ENCODE measurements around the gene TMEM184A.
"Not testable (repeated sequence)": the region's sequence is repeated elsewhere in the genome, so short reads cannot be mapped to it uniquely, and the experiment has no call there.

Gene TMEM184A

DNA sequence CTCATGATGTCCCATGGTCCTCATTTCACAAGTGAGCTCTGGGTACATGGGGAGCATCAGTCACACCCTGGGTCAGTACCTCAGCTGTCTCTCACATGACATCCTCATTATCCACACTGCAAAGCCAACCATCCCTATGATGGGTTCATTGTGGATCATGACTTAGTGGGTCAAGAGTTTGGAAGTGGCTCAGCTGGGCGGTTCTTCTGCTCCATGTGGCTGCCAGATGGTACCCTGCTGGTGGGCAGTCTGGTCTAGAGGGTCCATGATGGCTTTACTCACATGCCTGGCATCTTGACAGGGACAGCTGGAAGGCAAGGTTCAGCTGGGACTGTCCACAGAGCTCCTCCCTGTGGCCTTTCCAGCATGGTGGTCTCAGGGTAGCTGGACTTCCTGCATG lies 33.0 kb upstream of the TMEM184A start:
- DNase-seq: no peak

DNA sequence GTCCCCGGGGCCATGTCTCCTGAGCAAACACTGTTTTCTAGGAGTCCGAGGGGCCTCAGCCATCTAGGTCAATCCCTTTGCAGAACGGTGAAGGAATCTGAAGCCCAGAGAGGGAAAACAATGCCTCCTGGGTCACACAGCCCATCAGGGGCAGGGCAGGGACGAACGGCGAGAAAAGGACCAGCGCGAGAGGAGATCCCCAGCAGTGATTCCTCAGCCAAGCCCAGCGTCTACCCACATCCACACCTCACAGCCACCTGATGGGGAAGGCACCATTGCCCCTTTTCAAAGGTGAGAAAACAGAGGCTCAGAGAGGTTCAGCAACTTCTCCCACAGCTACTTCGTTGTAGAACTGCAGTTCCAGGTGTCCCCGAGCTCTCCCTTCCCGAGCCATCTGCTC lies 31.7 kb upstream of the TMEM184A start:
- DNase-seq: no peak

DNA sequence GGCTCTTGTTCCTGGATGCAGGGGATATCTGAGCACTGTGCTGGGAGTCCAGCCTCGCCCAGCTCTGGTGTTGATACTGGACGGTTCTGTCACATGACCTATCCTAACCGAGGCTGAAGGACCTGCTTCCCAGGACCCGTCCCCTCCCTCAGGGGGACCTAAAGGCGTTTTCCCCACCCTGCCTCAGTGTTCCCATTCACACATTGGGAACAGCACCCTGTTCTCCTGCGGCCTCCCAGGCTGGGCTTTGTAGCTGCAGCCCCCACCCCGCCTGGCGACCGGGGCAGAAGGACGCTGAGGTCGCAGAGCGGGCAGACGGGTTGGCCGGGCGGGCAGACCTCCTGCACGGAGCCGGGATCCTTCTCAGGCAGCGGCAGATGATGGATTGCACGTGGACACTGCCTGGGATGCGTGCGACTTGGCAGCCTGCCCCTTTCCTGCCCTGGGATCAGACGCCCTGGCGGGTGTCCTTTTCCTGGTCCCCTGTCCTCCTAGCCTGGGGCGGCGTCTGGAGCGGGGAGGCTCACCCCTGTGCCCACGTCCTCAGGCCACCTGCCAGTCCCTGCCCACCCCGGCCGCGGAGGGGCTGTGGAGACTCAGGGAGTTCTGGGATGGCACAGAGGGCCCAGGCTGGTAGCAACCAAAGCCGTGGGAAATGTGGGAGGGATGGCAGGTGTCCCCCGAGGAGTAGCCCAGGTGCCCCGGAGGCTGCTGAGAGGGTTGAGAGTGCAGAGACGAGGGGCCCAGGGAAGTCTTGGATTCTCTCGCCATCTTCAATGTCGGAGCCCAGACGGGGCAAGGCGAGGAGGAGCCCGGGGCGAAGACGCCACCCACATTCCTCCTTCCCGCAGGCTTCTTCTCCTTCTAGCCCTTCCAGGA lies 31.1 kb upstream of the TMEM184A start:
- no peak for DNase-seq

DNA sequence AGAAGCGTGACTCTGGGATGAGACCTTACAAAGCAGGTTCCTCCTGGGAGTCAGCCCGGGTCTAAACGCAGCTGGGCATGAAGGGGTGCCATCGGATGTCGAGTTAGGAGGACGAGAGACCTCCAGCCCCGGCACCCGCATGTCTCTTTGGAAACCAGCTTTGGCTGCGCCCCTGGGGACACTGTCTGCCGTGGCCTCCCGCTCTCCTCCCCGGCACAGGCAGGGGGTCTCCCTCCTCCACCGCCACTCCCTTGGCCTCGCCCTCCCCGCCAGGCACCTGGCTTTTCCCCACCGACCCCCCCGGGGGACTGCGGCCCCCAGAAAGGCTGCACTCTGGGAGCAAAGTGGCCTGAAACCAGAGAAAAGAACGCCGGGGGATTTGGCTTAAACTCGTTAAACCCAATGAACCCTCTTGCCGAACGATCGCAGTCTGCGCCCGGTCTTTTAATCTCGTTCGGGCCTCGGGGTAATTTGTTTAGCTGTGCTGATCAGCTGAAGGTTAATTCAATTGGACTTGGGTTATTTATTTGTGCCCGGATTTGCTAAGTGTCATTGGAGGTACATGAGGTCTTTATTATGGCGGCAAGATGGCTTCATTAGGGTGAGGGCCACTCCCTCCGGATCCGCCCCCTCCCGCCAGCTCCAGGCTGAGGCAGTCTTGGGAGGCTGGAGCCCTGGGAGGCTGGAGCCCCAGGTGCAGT lies 30.3 kb upstream of the TMEM184A start:
- no peak for DNase-seq

DNA sequence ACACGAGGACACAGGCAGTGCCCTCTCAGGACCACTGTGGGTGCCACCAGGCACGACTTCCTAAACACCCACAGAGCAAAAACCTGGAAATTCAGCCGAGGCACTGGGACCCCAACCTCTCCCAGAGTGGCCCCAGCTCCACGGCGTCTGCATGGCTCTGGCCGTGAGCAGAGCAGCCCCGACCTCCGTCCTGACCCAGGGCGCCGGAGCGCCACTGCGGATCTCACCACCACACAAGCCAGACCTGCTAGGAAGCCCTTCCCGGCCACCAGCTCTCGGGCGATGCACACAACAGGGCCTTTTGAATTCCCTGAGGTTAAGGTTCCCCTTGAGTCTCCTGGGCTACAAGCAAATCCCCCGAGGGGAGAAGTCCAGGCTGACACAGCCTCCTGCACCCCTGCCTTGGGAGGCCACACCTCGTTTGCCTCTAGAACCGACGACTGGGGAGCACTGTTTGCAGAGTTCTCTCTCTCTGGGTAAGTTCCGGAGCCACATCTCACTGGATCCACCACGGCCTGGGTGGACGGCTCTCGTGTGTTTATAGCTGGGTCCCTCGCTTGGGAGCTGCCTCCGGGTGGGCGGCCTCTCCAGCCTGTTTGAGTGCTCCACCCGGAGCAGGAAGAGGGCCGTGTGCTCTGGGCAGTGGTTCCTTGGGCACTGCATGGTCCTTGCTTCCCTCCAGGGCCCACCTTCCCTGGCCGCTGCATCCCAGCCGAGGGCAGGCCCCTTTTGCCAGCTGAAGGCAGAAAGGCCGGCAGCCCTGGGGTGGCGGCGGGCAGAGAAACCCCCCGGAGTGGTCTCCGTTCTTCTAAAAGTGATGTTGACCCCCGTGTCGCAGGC lies 29.4 kb upstream of the TMEM184A start:
- no peak for DNase-seq

DNA sequence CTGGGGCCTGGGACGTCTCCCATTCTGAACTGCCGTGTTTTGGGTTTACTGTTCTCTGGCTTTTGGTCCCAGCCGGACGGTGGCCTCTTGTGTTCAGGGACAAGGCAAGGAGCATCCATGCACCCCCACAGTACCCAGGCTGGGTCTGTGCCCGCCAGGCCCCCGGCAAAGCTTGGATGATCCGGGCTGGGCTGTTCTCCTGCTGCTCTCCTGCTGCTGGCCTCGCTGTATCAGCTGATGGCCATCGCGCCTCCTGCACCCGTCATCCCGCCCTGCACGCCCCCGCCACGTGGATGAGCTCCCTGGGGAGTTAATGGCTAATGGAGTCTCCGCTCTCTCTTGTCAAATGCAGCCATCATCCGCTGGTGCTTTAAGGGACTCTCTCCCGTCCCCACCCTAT lies 28.7 kb upstream of the TMEM184A start:
- no peak for DNase-seq

DNA sequence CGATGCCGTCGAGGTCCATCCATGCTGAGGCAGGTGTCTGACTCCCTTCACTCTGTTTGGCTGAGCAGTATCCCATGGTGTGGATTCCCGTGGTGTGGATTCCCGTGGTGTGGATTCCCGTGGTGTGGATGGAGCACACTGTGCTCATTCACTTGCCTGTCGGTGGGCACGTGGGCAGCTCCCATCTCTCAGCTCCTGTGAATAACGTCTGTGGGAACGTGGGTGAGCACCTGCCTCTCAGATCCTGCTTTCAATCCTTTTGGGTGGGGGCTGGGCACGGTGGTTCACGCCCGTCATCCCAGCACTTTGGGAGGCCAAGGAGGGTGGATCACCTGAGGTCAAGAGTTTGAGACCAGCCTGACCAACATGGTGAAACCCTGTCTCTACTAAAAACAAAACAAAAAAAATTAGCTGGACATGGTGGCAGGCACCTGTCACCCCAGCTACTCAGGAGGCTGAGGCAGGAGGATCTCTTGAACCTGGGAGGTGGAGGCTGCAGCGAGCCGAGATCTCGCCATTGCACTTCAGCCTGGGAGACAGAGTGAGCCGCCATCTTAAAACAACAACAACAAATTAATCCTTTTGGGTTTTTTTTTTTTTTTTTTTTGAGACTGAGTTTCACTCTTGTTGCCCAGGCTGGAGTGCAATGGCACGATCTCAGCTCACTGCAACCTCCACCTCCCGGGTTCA lies 27.4 kb upstream of the TMEM184A start:
- DNase-seq: not testable (repeated sequence)

DNA sequence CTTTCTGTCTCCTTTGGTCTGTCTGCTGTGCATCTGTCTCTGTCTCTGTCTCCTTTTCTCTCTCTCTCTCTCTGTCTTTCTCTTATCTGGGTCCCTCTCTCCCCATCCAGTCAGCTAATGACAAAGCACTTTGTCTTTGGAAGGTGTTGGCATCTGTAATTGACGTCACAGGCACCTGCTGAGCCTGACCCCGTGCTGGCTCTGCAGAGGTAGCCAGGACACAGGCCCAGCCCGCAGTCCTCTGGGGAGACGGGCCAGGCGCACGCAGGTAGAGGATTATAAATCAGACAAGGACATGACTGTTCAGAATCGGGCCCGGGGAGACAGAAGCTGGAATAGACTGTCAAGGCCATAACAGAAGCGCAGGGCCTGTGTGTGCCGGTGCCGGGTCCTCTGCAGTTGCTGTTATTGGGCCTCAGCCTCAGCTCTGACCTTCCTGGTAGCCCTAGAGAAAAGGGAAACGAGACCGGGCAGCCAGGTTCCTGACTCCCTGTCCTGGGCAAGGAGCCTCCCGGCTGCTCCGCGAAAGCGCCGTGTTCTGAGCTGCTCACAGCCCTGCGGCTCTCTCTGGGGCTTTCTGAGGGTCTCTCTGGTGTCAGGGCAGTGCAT lies 24.5 kb upstream of the TMEM184A start:
- no peak for DNase-seq

DNA sequence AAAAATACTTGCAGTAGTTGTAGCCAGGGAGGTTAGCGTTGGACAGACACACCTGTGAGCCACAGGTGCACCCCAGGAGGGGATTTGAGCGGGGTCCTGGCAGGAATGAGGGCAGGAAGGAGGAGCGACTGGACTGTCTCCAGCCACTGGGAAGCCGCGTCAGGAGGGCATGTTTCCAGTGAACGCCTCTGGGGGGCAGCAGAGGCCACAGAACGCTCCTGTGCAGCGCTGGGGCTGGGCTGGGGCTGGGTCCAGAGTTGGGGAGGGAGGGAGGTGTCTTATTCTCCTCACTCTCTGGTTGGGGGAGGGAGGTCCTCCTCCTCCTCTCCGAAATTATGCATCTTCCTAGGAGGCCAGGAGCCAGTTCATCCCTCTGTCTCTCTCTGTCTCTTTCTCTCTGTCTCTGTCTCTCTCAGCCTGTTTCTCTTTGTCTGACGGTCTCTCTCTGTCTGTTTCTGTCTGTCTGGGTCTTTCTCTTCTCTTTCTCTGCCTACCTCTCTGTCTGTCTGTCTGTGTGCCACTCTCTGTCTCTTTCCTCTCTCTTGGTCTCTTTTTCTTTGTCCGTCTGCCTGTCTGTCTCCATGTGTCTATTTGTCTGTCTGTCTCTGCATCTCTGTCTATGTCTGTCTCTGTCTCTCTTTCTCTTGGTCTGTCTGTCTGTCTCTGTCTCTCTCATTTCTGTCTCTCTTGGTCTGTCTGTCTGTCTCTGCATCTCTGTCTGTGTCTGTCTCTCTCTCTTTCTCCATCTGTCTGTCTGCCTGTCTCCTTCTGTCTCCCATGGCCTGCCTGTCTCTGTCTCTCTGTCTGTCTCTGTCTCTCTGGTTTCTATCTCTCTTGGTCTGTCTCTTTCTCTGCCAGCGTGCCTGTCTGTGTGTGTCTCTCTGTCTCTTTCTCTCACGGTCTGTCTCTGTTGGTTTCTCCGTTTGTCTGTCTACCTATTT lies 23.7 kb upstream of the TMEM184A start:
- DNase-seq: peak; percentile 77

DNA sequence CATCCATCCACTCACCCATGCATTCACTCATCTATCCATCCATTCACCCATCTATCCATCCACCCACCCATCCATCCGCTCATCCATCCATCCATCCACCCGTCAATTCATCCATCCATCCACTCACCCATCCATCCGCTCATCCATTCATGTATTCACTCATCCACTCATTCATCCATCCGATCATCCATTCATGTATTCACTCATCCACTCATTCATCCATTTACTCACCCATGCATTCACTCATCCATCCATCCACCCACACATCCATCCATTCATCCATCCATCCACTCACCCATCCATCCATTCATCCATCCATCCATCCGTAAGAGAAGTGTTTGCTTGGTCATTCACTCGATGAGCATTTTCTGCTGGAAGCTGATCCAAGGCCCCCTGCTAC lies 22.5 kb upstream of the TMEM184A start:
- DNase-seq: no peak

DNA sequence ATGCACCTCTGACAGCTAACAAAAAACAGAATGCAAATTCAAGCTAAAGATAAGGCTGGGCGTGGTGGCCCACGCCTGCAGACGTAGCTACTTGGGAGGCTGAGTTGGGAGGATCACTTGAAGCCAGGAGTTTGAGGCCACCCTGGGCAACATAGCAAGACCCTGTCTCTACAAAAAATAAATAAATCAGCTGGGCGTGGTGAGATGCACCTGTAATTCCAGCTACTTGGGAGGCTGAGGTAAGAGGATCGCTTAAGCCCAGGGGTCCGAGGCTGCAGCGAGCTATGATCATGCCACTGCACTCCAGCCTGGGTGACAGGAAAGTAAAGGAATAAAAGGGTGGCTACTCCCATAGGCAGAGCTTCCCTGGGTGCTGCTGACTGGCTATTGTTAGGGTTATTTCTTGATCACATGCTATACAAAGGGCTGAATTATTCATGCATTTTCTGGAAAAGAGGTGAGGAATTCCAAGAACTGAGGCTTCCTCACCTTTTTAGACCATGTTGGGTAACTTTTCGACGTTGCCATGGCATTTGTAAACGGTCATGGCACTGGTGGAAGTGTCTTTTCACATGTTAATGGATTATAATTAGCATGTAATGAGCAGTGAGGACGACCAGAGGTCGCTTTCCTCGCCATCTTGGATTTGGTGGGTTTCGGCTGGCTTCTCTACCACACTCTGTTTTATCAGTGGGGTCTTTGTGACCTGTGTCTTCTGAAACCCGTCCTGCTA lies 20.7 kb upstream of the TMEM184A start:
- no peak for DNase-seq

DNA sequence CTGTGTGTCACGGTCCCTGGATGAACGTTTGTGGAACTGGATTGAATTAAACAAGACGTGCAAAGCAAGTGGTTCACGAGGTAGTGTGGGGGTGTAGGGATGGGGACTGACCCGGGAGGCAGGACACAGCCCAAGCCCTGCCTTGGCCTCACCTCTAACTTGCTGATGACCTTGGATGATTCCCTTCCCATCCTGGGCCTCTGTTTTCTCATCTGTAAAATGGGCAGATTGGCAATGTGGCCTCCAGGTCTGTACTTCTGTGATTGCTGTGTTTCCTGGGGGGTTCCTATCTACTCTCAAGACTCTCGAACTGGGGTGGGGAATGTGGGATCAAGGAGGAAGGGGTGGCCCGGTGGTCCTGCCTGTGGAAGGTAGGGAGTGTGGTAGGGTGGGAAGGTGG lies 19.8 kb upstream of the TMEM184A start:
- no peak for DNase-seq

DNA sequence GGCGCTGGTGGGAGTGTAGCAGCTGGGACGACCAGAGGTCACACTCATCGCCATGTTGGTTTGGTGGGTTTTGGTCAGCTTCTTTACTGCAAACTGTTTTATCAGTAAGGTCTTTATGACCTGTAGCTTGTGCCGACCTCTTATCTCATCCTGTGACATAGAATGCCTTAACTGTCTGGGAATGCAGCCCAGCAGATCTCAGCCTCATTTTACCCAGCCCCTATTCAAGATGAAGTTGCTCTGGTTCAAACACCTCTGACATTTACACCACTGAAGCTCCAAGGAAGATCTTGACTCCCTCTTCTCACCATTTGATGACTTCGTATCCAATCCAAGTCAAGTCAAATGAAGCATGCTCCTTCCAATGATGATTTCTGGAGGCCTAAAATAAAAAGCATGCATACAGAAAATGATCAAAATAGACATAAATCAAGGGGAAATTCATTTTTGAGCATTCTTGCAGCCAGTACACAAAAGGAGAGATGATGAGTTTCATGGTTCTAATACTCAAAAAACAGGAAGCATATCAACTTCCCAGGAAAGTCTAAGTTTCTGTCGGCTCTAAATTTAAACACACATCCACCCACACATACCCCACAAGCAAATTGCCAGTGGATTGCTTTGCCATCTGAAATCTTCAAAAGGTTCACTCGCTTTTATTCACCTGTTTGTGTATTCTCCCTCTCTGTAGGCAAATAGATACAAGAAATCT lies 16.3 kb upstream of the TMEM184A start:
- no peak for DNase-seq

DNA sequence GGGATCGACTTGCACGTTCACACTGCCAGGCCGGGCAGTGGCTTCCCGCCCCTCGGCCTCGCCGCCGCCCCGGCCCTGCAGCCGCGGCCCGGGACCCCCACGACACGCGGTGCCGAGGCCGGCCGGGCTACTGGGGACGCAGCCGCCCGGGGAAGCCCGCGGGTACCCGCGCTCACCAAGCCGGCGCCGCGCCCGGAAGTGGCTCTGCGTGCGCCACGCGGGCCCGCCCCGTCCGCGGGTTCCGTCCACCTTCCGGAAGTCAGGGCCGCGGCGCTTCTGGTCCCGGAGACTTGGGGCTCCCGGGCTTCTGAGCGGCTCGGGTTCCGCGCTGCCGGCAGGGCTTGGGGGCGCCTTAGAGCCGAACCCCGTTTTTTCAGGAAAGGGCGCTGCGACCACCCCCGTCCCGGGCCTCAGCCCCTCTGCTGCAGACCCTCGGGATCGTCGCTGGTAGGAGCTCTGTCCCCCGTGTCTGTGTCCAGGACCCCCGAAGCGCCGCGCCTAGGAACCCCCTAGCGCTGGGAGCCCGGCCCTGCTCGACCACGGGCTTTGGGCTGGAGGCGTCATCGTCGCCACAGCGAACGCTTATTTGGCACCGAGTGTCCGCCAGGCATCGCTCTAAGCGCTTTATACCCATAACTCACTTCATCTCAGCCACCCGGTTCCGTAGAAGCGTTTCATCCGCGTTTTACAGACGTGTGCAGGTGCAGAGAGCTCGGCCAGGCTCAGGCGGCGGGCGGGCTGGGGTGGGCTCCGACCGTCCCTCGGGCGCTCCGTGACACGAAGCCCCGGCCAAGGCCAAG lies 14.0 kb upstream of the TMEM184A start, which contains the start of gene PSMG3:
PSMG3 (minus strand) TSS at position 200 of the 800 bp plus-strand sequence. CDS start 693 bp downstream, outside the sequence.
- DNase-seq: peak; percentile 94

DNA sequence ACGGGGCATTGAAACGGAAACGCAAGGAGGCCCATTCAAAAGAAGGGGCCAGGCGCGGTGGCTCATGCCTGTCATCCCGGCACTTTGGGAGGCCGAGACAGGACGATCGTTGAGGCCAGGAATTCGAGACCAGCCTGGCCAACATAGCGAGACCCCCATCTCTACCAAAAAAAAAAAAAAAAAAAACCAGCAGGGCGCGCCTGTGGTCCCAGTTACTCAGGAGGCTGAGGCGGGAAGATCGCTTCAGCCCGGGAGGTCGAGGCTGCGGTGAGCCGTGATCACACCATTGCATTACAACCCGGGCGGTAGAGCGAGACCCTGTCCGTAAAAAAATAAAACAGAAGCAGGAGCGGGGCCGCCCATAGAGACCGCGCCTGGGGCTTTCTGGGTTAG lies 13.4 kb upstream of the TMEM184A start:
- no peak for DNase-seq

DNA sequence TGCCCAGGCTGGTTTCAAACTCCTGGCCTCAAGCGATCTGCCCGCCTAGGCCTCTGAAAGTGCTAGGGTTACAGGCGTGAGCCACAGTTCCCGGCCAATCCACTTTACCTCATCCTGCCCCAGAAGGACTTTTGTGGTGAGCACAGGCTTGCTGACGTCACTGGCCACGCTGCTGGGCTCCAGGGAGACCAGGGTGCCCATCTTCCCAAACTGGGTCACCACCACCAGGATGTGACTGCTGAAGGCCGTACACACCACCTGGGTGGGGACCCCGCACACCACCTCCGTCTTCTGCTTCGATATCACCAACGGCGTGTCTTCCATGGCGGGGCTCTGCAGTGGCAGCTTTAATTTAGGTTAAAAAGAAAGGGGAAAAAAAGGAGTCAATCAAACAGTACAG lies 13.0 kb upstream of the TMEM184A start:
- DNase-seq: peak; percentile 67

DNA sequence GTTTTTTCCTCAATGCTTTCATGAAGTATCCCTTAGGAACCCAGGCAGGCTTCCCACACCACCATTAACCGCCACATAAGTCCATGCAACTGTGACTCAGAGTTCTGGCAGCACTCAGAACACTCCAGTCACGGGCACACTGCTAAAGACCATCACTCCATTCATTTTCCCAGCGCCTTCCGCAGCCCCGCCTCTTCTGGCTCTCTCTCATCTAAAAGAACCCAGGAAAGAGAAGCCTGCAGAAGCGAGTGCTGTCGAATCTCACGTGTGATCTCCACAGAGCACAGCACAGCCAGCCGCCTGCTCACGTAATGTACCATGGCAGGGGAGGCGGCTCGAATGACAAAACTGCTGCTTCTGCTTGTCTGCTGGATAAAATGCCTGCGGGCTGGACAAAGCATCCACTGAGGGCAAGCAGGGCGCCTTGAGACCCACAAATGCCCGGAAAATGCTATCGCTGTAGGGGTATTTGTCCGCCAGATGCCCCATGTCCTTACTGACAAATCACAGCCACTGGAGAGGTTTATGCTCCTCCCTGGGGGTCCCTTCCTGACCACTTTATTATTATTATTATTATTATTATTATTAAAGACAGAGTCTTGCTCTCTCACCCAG lies 12.0 kb upstream of the TMEM184A start:
- no peak for DNase-seq

DNA sequence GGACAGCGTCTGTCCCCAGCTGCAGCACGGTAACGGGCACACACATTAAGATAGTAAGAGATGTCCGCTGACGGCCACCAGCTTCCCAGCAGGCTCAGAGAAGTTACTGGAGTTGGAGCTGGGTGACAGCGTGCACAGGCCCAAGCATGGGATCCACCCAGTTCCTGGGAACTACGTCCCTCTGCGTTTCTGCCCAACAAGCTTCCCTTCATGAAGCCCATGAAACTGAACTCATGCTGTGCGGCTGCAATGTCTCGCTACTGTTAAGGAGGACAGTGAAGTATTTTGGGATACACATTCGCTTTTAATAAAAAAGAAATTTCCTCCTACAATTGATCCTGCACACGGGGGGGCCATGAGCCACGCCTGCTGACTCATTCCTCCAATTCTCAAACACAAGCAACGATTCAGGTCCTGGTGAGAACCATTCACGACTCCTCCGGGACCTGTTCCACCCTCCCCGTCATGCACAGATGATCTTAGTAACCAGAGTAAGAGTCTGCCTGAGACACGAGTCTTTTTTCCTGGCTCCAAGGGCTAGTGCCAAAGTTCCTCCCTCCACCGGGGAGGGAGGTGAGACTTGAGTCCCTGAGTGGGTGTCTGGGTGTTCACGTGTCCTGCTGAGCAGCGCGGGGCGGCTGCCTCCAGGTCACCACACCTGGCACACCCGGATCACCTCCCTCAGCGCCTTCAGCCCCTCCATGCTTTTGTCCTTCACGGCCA lies 11.2 kb upstream of the TMEM184A start:
- no peak for DNase-seq

All from activated CD4-positive, alpha-beta T cell treated with anti-CD3 and anti-CD28 coated beads, Interleukin-2, Interleukin-6, amounts not matched to agents 100 ng/mL and 50 ng/mL, durations not matched to agents 16 hours and 8 hours (primary cell).